ENCODE measurements around the gene TNS2. TPM values are rescaled to one million over a fixed set of nuclear protein-coding genes. Genes with fewer than 3 reads are reported as not detected.

Gene TNS2
- total and polyA plus RNA-seq, 2 of the 13 experiments (the other 11 are each of a cell fraction or from before 2014, with no cell fraction given) = 8.9 to 20.4 TPM

GRCh38 chr12:53048780-53049401 is 974 bp upstream of the TNS2 start (continued):
- TF ChIP-seq AFF4 (CRISPR knock-in tag; IDR thresholded peaks at IDR 0.05) (no peak), ETV6 (CRISPR knock-in tag; conservative IDR thresholded peaks at IDR 0.05) (no peak), RFXAP (CRISPR knock-in tag; IDR thresholded peaks at IDR 0.05; ENCODE audit: borderline replicate concordance) (no peak), REST (IDR thresholded peaks at IDR 0.05; ENCODE audit: borderline replicate concordance in 1 of 2, low read depth in 1 of 2, low read length in 2 of 2) (peak in 1 of 2 experiments; percentile 81; a peak in 2 of 4 replicates), FOSL2 (CRISPR knock-in tag; IDR thresholded peaks at IDR 0.05) (no peak), SYNCRIP (IDR thresholded peaks at IDR 0.05; ENCODE audit: insufficient read depth, low read depth, low read length) (no peak), ZNF292 (CRISPR knock-in tag; IDR thresholded peaks at IDR 0.05; ENCODE audit: borderline replicate concordance, low read depth) (no peak), BRF2 (CRISPR knock-in tag; IDR thresholded peaks at IDR 0.05) (no peak), RELA (CRISPR knock-in tag; IDR thresholded peaks at IDR 0.05) (no peak), PLRG1 (conservative IDR thresholded peaks at IDR 0.05) (no peak), ZNF136 (CRISPR knock-in tag; IDR thresholded peaks at IDR 0.05; ENCODE audit: low read depth) (no peak), MIER2 (CRISPR knock-in tag; IDR thresholded peaks at IDR 0.05) (peak; percentile 30; the same call in 1 of the 2 replicates), HDAC1 (CRISPR knock-in tag; IDR thresholded peaks at IDR 0.05) (0 out of 2 replicates have a peak, but pooled peaks have one; percentile 10), ZNF549 (CRISPR knock-in tag; IDR thresholded peaks at IDR 0.05) (no peak), ZNF235 (CRISPR knock-in tag; IDR thresholded peaks at IDR 0.05; ENCODE audit: borderline replicate concordance) (no peak)

Measured in HepG2 (cell line).